SH-SY5Y (cell line): Measurements from ENCODE around the gene PP2D1.

Experiments used
- GATA2 ChIP-seq: IDR thresholded peaks from 2 replicates; pipeline ENCODE4 v1.6.1; 2011; ENCODE audit warnings: mild to moderate bottlenecking, low read depth, low read length
- GATA3 ChIP-seq: IDR thresholded peaks from 2 replicates; pipeline ENCODE4 v1.6.1; 2011; ENCODE audit warnings: low read depth, mild to moderate bottlenecking, low read length, moderate library complexity

DNA sequence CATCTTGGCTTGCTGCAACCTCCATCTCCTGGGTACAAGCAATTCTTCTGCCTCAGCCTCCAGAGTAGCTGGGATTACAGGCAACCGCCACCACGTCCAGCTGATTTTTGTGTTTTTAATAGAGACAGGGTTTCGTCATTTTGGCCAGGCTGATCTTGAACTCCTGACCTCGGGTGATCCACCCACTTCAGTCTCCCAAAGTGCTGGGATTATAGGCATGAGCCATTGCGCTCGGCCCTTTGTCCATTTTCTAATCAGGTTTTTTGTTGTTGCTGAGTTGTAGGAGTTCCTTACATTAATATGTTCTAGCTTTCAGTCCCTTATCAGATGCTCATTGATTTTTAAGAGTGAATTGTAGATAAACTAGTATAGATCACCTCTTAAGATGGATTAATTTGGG, 44.9 kb downstream of the PP2D1 start:
- no peak for TF ChIP-seq GATA3
- TF ChIP-seq GATA2: no peak
